GM19452 (cell line): ENCODE results near the gene AJM1.
A peak's percentile ranks its signal among the peaks of the same experiment; 100 is the strongest.
"Not testable (repeated sequence)": the region's sequence is repeated elsewhere in the genome, so short reads cannot be mapped to it uniquely, and the experiment has no call there.

Experiments
- ATAC-seq: cut with Tn5 transposase; IDR thresholded peaks from one replicate; pipeline ENCODE4 v1.9.1; 2021; ENCODE audit not compliant: unreplicated experiment

The AJM1 gene

DNA sequence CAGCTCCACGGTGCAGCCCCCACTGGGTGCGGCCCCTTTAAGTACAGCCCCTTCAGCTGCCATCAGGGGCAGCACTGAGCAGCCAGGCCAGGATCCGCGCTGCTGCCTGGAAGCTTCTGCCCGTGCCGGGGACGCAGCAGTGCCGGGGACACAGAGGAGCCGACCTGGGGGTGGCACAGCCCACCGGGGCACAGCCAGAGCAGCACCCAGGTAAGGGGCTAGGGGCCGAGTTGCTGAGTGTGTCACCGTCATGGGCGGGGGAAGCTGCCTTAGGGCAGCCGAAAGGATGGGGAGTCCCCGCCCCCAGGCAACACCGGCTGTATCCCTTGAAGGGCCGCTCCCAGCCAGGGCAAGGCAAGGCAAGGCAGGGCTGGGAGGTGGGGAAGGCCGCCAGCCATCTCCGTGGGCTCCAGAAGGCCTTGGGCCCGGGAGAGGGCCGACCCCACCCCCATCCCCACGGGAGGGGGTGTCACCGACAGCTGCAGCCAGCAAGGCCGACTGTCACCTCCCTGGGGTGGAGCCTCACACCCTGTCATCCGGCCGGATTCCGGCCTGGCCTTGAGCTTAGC lies at the start of gene AJM1:
Gene AJM1 (plus strand): TSS at position 99 of the 569 bp plus-strand sequence. CDS start 1,937 bp downstream, outside the sequence.
- peak; percentile 68 for ATAC-seq

DNA sequence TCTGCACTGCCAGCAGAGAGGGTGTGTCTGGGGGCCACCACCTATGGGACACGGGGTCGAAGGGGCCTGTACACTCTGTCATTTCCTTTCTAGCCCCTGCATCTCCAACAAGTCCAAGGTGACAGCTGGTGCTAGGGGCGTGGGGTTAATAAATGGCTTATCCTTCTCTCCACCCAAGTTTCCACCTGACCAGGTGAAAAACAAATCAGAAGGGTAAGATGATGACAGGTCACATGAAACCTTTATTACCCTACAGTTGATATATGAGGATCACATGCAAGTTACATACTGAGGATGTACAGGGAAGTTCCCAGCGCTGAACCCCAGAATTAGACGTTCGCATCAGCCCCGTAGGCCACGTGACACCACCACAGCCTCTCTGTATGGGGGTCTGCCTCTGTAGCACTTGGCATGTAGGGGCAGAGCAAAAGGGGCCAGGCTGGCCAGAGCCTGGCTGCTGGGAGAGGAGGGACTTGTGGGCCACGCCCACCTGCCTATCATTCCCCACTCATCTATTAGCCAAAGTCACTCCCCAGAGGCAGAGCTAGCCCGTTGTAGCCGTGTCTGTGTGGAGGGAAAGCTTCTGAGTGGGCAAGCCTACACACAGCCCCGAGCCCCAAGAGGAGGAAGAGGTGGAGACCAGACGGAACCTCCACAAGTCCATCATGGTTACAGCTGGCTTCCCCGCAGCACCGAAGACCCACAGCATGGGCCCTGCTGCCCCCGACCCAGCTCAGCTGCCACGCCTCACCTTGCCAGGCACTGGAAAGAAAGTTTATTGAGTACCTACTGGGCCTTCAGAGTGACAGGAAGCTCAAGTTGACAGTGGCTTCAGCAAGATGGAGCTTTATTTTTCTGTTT lies 49.0 kb upstream of the AJM1 start:
- no peak for ATAC-seq

GRCh38 chr9:136794281-136794999 lies 47.8 kb upstream of the AJM1 start:
- no peak for ATAC-seq

GRCh38 chr9:136795000-136795348 lies 47.3 kb upstream of the AJM1 start:
- ATAC-seq, result no peak

DNA sequence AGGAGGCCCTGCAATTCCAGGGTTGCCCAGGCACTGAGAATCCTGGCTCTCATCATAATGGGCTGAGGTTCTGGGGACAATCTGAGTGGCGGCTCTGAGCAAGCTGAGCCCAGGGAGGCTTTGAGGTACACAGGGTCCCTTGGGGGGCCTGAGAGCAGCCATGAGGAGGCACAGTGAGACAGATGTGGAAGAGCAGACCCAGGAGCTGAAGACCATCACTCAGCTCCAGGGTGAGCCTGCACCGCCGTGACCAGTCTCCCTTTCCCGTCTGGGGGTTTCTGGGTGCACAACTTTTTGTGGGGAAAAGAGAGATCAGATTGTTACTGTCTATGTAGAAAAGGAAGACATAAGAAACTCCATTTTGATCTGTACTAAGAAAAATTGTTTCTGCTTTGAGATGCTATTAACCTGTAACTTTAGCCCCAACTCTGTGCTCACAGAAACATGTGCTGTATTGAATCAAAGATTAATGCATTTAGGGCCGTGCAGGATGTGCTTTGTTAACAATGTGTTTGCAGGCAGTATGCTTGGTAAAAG lies 46.0 kb upstream of the AJM1 start, which contains the start of gene CCDC183:
Gene CCDC183 (plus strand): TSS at position 101 of the 537 bp plus-strand sequence. CDS start 60 bp downstream, at position 161.
- ATAC-seq, result no peak

DNA sequence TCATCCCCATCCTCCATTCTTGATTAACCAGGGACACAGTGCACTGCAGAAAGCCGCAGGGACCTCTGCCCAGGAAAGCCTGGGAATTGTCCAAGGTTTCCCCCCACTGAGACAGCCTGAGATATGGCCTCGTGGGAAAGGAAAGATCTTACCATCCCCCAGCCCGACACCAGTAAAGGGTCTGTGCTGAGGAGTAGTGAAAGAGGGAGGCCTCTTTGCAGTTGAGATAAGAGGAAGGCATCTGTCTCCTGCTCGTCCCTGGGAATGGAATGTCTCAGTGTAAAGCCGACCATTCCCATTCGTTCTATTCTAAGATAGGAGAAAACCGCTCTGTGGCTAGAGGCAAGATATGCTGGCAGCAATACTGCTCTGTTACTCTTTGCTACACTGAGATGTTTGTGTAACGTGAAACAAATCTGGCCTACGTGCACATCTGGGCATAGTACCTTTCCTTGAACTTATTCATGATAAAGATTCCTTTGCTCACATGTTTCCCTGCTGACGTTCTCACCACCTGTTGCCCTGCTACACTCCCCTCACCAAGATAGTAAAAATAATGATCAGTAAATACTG lies 45.4 kb upstream of the AJM1 start:
- ATAC-seq, result not testable (repeated sequence)

- no peak for ATAC-seq
These were observed 43.6 kb upstream of the AJM1 start for GRCh38 chr9:136798708-136799078.

- no peak for ATAC-seq
These were observed 43.0 kb upstream of the AJM1 start for GRCh38 chr9:136799079-136799853.

- peak; percentile 51 for ATAC-seq
These were observed 42.2 kb upstream of the AJM1 start for GRCh38 chr9:136799854-136800657.

GRCh38 chr9:136802321-136802720 lies 40.0 kb upstream of the AJM1 start:
- ATAC-seq, result no peak

DNA sequence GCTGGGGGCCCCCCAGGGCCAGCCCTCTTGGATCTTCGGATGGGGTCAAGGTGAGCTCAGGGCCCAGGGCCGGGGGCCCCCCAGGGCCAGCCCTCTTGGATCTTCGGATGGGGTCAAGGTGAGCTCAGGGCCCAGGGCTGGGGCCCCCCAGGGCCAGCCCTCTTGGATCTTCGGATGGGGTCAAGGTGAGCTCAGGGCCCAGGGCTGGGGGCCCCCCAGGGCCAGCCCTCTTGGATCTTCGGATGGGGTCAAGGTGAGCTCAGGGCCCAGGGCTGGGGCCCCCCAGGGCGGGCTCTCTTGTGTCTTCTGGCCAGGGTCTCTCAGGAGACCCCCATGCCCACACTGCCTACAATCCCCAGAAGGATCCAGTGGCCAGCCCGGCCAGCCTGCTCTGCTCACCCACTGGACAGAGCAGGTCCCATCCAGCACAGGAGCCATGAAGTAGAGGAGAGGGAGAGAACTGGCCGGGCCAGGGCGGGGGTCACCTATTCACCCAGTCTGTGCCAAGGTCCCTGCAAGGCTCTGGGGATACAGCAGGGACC lies 39.2 kb upstream of the AJM1 start:
- ATAC-seq, result not testable (repeated sequence)

DNA sequence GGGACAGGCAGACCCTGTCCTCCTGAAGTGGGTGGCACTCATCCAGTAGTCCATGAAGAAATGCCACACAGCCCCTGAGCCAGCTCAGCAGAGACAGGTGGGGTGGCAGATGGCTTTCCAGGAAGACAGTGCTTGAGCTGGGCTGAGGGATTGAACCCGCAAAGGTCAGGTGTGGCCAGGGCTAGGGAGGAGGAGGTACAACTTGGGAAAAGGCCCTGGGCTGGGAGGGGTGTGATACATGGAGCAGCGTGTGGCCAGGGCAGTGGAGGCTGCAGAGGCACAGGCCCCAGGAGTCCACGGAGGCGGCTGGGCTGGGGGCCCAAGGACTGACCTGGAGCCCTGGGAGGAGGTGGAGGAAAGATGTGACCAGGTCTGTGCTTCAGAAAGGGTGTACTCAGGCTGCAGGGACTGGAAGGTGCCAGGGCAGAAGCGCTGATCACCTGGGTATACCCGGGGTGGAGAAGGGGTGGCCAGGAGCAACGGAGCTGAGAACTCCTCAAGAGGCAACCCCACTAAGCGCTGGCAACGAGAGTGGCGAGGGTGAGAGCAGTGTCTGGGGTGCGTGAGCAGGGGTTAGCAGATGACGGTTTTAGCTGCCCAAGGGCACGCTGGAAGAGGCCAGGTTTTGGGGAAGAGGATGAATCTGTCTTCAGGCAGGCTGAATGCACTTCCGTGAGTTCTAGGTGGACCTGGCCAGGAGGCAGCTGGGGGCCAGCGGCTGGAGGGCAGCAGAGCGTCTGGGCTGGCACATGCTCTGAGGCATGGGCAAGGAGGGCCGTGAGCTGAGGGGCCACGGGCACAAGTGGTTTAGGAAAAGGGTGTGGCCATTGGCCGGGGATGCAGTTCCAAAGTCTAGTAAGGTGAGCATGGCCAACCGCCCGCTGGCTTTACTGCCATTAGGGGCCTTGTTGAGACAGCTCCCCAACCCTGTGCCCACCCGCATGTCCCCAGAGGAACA lies 38.4 kb upstream of the AJM1 start:
- no peak for ATAC-seq

- no peak for ATAC-seq
These were observed 37.6 kb upstream of the AJM1 start for GRCh38 chr9:136804509-136805206.

DNA sequence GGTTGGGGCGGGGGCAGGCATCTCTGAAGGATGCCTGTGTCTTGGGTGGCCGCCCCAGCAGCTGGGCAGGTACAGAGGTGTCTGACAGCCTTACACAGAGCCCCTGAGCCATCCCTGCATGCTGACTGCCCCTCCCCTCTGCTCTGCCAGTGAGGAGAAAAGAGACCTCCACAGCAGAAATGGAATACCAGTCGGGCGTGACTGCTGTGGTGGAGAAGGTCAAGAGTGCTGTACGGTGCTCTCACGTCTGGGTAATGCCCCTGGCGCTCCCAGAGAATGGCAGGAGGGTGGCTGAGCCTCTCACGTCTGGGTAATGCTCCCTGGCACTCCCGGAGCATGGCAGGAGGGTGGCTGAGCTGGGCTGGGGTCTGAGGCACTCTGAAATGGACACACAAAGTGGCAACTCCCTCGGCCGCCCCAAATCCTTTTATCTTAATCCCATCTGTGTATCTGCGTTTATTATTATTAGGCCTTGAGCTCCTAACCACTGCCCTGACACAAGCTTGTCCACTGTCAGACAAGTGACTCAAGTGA lies 37.0 kb upstream of the AJM1 start:
- ATAC-seq, result no peak

GRCh38 chr9:136806067-136806466 lies 36.2 kb upstream of the AJM1 start:
- ATAC-seq, result no peak

- no peak for ATAC-seq
These were observed 35.6 kb upstream of the AJM1 start for GRCh38 chr9:136806631-136807201.
